CD4-positive, alpha-beta T cell treated with Interleukin-15 for 1 hour (primary cell): Measurements from ENCODE around the gene COL6A6.
"Not testable (repeated sequence)": the region's sequence is repeated elsewhere in the genome, so short reads cannot be mapped to it uniquely, and the experiment has no call there.

Experiments
- DNase-seq: peaks from one replicate; pipeline ENCODE4 v3.0.0-alpha.2; 2020

The COL6A6 gene

GRCh38 chr3:130539005-130539404 lies 22.0 kb downstream of the COL6A6 start:
- no peak for DNase-seq

- no peak for DNase-seq
Measured at GRCh38 chr3:130543322-130543721, 26.3 kb downstream of the COL6A6 start.

- no peak for DNase-seq
Measured at GRCh38 chr3:130546920-130547679, 30.1 kb downstream of the COL6A6 start.

- DNase-seq = not testable (repeated sequence)
Measured at GRCh38 chr3:130547680-130548065, 30.7 kb downstream of the COL6A6 start.

GRCh38 chr3:130548356-130548755 lies 31.4 kb downstream of the COL6A6 start:
- no peak for DNase-seq

- DNase-seq = no peak
Measured at GRCh38 chr3:130557336-130558035, 40.5 kb downstream of the COL6A6 start.

- DNase-seq = no peak
Measured at GRCh38 chr3:130558366-130558765, 41.4 kb downstream of the COL6A6 start.

- DNase-seq = no peak
Measured at GRCh38 chr3:130565224-130565623, 48.2 kb downstream of the COL6A6 start.
